Esophagus muscularis mucosa (tissue), 4 donors: Measurements from ENCODE around the gene EGF.

Experiments used
- CTCF ChIP-seq, 3 experiments: fragments of 200-600 bp in 2 of 3; fragments of 450-650 bp in 1 of 3; sonication (generic) in 2 of 3; IDR thresholded peaks; one replicate each; pipeline ENCODE4 v1.5.1; 2017 to 2019; ENCODE audit warnings: antibody characterized with exemption in 3 of 3, mild to moderate bottlenecking in 2 of 3, moderate library complexity in 1 of 3
- EP300 ChIP-seq: sonication (generic); formaldehyde crosslinking; IDR thresholded peaks from one replicate; pipeline ENCODE4 v1.6.1; 2017; ENCODE audit warnings: antibody characterized with exemption
- POLR2A ChIP-seq: fragments of 450-650 bp; IDR thresholded peaks from one replicate; pipeline ENCODE4 v1.6.1; 2017; ENCODE audit warnings: antibody characterized with exemption, moderate library complexity, mild to moderate bottlenecking, low read depth

GRCh38 chr4:109925396-109925795, 12.7 kb downstream of the EGF start:
- no peak for TF ChIP-seq CTCF (IDR thresholded peaks at IDR 0.05)
- no peak for TF ChIP-seq POLR2A
- TF ChIP-seq EP300: no peak
